Measurements from ENCODE around the gene MMP24.
"Not testable (repeated sequence)": the region's sequence is repeated elsewhere in the genome, so short reads cannot be mapped to it uniquely, and the experiment has no call there.

Gene MMP24

DNA sequence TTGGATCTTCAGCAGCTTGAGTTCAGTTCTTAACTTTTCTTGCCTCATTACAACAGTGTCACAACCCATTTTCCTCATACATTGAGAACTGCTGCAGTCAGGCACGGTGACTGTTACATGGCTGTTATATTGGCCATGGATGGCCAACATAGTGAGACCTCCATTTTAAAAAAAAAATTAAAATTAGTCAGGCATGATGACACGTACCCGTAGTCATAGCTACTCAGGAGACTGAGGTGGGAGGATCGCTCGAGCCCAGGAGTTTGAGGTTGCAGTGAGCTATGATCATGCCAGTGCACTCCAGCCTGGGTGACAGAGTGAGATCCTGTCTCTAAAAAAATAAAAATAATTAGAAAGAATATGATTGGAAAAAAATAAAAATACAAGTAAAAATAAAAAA, 9.9 kb upstream of the MMP24 start:
- DNase-seq (ENCODE audit: low read depth in 2 of 2) = no peak

DNA sequence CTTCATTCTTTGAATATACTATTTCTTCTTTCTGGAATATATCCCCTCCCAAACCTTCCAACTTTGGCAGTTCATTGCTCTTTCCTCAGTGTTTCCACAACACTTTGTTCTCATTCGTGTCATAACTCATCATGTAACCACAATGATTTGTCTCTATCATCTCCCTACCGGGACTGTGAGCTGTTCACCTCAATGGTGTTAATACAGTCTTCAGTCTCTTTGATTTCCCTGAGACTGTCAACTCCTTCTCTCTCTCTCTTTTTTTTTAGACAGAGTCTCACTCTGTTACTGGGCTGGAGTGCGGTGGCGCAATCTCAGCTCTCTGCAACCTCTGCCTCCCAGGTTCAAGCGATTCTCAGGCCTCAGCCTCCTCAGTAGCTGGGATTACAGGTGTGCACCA, 2.5 kb upstream of the MMP24 start:
- no peak for DNase-seq (ENCODE audit: low read depth in 2 of 2)

- DNase-seq (ENCODE audit: low read depth in 2 of 2) = no peak
These were observed 2.0 kb upstream of the MMP24 start for GRCh38 chr20:35224536-35224935.

DNA sequence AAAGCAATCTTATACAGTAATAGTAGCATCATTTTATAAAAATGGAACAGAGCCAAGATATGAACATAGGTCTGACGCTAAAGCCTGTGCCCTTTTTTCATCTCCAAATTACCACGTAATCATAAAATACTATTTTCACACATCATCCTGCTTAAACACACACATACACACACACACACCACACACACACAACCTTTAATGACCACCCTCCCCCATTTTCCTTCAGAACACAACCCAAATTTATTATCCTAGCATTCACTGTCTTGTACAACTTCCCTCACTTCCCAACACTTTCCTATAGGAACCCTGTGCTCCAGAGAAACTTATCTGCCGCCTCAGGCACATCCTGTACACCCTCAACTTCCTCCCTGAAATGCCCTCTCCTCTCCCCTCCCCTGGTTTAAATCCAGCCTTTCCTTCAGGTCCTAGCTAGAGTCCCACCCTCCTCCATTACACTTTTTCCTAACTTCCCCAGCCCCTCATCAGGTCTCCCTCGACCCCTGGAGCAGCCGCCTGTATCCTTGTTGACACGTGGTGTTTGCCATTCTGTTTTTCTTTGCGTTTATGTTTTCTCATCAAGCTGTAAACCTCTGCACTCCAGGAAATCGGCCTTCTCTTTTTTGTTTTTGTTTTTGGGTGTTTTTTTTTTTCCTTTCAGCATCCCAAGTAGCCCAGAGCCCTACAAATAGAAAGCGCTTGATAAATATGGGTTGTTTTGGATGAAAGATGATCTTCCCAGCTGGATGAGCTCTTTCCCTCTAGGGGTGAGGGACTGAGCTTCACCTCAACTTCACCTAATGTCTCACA, 968 bp upstream of the MMP24 start:
- DNase-seq (ENCODE audit: low read depth in 2 of 2) = no peak

DNA sequence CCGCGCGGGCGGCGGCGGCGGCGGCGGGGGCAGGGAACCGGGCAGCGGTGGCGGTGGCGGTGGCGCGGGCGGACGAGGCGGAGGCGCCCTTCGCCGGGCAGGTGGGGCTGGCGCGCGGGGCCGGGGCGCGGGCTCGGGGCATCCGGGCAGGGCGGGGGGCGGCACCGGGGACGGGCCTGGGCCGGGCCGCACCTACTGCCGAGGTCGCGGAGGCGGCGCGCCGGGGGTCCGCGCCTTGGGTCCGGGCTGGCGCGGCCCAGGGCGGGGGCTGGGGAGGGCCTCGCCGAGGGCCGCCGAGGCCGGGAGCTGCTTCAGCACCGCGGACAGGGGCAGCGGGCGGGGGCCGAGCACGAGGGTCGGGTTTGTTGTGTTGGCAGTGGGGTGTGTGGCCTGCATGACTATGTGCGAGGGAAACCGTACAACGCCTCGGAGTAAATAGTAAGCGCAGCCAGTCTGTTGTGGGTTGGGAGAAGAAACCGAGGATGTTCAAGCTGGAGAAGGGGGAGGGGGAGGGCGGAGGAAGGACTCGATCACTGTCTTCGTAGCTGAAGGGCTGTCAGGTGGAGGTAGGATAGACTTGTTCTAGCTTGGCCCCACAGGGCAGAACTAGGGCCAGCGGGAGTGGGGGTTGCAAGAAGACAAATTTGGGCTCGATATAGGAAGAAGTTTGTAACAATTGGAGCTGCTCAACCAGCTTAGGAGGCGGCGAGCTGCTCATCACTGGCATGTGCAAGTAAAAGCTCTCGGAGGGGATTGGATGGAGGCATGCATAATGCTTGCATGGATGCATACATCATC, 593 bp downstream of the MMP24 start:
- DNase-seq (ENCODE audit: low read depth in 2 of 2) = peak; percentile 7 to 12

GRCh38 chr20:35232575-35232974, 6.1 kb downstream of the MMP24 start:
- DNase-seq (ENCODE audit: low read depth in 2 of 2) = no peak

DNA sequence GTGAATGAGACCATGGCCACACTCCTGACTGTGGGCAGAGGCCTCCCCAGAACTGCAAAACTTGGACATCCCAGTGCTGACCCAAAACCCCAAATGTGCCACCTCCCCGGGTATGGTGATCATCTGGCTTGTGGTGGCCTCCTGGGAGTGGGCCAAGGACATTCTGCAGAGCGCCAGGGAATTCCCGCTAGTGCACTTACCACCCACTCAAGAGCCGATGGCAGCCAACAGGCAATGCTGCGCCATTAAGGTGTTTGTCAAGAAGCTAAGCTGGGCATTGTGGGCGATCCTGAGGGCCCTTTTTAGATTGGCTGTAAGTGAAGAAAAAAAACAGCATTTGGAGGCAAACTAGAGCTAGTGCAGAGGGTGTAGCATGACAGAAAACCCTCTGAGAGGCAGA, 9.4 kb downstream of the MMP24 start:
- no peak for DNase-seq (ENCODE audit: low read depth in 2 of 2)

DNA sequence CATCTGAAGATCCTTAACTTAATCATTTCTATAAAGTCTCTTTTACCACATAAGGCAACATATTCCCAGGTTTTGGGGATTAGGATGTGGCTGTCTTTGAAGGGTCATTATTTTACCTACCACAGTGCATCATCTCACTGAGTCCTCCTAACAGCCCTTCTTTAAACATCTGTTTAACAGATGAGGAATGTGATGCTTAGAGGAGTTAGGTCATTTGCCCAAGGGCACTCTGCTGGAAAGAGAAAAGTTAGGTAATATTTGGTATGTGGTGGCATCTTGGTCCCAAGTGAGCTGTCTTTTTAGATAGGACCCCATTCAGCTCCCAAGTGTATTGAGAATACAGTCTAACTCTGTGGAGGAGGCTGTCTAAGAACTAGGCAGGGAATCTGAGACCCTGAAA, 11.0 kb downstream of the MMP24 start:
- DNase-seq (ENCODE audit: low read depth in 2 of 2) = no peak

DNA sequence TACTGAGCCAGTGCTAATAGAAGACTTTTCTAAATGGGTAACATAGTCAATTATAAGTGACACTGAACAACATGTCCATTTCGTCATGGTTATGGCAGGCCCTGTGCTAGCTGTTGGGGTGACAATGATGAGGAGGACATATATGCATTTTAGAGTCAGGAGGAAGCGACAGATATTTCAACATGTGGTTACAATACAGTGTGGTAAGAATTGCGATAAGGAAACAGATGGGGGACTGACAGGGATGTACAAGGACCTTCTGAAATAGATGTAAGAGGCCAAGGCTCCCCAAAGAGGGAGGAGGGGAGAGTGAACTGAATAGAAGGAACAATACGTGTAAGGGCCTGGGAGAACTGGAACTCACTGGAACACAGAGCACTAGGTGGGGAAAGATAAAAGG, 11.7 kb downstream of the MMP24 start:
- DNase-seq (ENCODE audit: low read depth in 2 of 2) = no peak

GRCh38 chr20:35238735-35239134, 12.2 kb downstream of the MMP24 start:
- no peak for DNase-seq (ENCODE audit: low read depth in 2 of 2)

- DNase-seq (ENCODE audit: low read depth in 2 of 2) = no peak
These were observed 13.8 kb downstream of the MMP24 start for GRCh38 chr20:35240083-35240810.

- DNase-seq (ENCODE audit: low read depth in 2 of 2) = no peak
These were observed 14.4 kb downstream of the MMP24 start for GRCh38 chr20:35240811-35241293.

DNA sequence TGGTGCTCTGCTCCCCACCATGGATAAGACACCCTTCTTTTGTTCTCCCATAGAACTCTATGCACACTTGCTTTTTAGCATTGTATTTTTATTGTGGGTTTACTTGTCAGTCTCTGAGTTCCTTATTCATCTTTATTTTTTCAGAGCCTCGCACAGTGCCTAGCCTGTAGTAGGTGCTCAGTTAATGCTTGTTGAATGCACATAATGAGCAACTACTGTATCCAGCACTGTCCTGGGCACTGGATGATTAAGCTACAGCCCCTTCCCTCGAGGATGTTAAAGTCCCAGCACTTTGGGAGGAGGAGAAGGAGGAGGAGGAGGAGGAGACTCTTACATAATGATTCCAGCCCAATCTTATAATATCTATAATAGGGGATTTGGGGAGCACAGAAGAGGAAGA, 16.8 kb downstream of the MMP24 start:
- no peak for DNase-seq (ENCODE audit: low read depth in 2 of 2)

DNA sequence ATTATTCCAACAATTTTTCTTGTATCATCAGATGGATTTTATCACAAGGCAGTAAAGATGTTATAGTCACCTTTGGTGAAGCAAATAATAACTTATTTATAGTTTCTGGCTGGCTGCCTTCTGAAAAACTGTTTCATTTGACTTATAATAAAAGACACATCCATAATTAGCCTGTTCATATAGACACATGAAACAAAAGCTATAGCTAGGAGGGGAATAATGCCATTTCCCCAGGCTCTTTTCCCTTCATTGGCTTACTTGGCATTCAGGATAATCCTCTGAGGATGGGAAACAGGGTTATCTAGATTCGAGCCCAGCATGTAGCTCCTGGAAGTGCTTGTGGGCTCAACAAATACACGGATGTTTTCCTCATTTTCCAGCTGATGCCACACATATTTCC, 17.5 kb downstream of the MMP24 start:
- no peak for DNase-seq (ENCODE audit: low read depth in 2 of 2)

DNA sequence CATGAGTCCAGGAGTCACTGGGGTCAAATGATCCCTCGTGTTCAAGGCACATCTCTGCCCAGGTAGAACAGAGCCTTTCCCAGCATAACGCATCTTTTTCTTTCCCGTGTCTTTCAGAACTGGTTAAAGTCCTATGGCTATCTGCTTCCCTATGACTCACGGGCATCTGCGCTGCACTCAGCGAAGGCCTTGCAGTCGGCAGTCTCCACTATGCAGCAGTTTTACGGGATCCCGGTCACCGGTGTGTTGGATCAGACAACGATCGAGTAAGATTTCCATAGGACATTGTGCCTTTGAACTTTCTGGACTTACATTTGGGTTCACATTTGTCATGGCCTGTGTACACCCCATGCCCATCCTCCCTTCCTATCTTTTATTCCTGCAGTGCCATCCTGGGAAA, 20.2 kb downstream of the MMP24 start:
- no peak for DNase-seq (ENCODE audit: low read depth in 2 of 2)

- DNase-seq (ENCODE audit: low read depth in 2 of 2) = no peak
These were observed 22.4 kb downstream of the MMP24 start for GRCh38 chr20:35248641-35249475.

- DNase-seq (ENCODE audit: low read depth in 2 of 2) = no peak
These were observed 25.1 kb downstream of the MMP24 start for GRCh38 chr20:35251613-35251940.

DNA sequence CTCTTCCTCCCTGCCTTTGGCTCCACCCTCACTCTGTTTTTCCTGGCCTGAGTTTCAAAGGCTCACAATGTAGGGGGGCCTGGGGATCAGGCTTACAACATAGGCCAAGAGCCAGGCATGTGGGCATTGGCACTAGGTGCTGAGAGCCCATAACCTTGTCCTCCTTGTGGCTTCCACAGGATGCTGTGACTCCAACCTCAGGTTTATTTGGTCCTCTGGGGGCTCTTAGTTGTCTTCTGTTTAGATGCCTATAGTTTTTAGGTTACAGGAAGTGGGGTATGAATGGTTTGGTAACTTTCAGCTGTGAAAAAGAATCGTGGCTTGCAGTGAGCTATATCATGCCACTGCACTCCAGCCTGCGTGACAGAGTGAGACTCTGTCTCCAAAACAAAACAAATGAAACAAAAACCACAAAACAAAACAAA, 25.6 kb downstream of the MMP24 start:
- no peak for DNase-seq (ENCODE audit: low read depth in 2 of 2)

DNA sequence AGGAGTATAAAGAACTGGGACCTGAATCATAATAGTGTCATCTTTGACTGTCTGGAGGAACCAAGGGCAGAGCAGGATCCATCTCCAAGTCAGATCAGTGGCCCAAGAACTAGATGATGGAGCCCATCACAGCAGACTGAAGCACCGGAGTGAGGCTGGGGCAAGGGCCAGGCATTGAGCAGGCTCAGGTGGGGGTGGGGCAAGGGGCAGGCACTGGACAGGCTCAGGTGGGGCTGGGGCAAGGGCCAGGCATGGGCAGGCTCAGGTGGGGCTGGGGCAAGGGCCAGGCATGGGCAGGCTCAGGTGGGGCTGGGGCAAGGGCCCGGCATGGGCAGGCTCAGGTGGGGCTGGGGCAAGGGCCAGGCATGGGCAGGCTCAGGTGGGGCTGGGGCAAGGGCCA, 26.1 kb downstream of the MMP24 start:
- not testable (repeated sequence) for DNase-seq (ENCODE audit: low read depth in 2 of 2)

GRCh38 chr20:35253010-35253409, 26.5 kb downstream of the MMP24 start:
- DNase-seq (ENCODE audit: low read depth in 2 of 2) = no peak

- no peak for DNase-seq (ENCODE audit: low read depth in 2 of 2)
These were observed 28.0 kb downstream of the MMP24 start for GRCh38 chr20:35254448-35254999.
